K562 (cell line): ENCODE results near the gene PSMB11. TPM values are rescaled to one million over a fixed set of nuclear protein-coding genes. Genes with fewer than 3 reads are reported as not detected.

ENCODE experiments used
- BCL6 ChIP-seq: fragments of 250-450 bp; sonication (Bioruptor Pico); IDR thresholded peaks from 2 replicates; pipeline ENCODE4 v1.4.0; 2020
- BRD9 ChIP-seq: fragments of 450-650 bp; IDR thresholded peaks from 2 replicates; pipeline ENCODE4 v1.6.1; 2018; ENCODE audit warnings: low read depth; ENCODE audit not compliant: partially characterized antibody
- CHCHD3 ChIP-seq: fragments of 250-450 bp; sonication (Bioruptor Pico); IDR thresholded peaks from 2 replicates; pipeline ENCODE4 v2.1.2; 2022; ENCODE audit warnings: mild to moderate bottlenecking
- FOXP1 ChIP-seq: sonication (generic); formaldehyde crosslinking; IDR thresholded peaks from 2 replicates; pipeline ENCODE4 v1.8.0; 2022; ENCODE audit warnings: mild to moderate bottlenecking, missing genetic modification reagents
- GTF2F1 ChIP-seq: IDR thresholded peaks from 2 replicates; pipeline ENCODE4 v1.6.1; 2011; ENCODE audit warnings: low read depth, low read length, improper control_type of control experiment
- KAT2B ChIP-seq: IDR thresholded peaks from one replicate; pipeline ENCODE4 v1.6.1; 2012; ENCODE audit warnings: low read depth, mild to moderate bottlenecking, control low read depth, inconsistent platforms, low read length, moderate library complexity
- L3MBTL2 ChIP-seq: fragments of 450-650 bp; IDR thresholded peaks from 2 replicates; pipeline ENCODE4 v1.6.1; 2016; ENCODE audit warnings: mild to moderate bottlenecking, moderate library complexity
- MEF2A ChIP-seq: IDR thresholded peaks from 2 replicates; pipeline ENCODE4 v1.6.1; 2011; ENCODE audit warnings: low read depth, mild to moderate bottlenecking, low read length, moderate library complexity; ENCODE audit not compliant: control insufficient read depth
- MIER1 ChIP-seq: fragments of 450-650 bp; IDR thresholded peaks from 2 replicates; pipeline ENCODE4 v1.6.1; 2016; ENCODE audit warnings: antibody characterized with exemption, mild to moderate bottlenecking, low read depth
- MTA2 ChIP-seq: fragments of 450-650 bp; IDR thresholded peaks from 2 replicates; pipeline ENCODE4 v1.6.1; 2016; ENCODE audit warnings: low read depth
- NFXL1 ChIP-seq: fragments of 450-650 bp; formaldehyde crosslinking; IDR thresholded peaks from 2 replicates; pipeline ENCODE4 v1.4.0; 2021; ENCODE audit warnings: mild to moderate bottlenecking
- PCBP2 ChIP-seq: fragments of 200-400 bp; formaldehyde crosslinking; IDR thresholded peaks from 2 replicates; pipeline ENCODE4 v1.6.1; 2018; ENCODE audit warnings: low read length, low read depth, mild to moderate bottlenecking, moderate library complexity; ENCODE audit not compliant: poor library complexity, severe bottlenecking
- RBM39 ChIP-seq: fragments of 200-400 bp; formaldehyde crosslinking; optimal IDR thresholded peaks from 2 replicates; pipeline ENCODE3; 2018; ENCODE audit warnings: low read depth, low read length
- RFX7 ChIP-seq: fragments of 250-450 bp; sonication (Bioruptor Pico); IDR thresholded peaks from 2 replicates; pipeline ENCODE4 v1.5.1; 2021; ENCODE audit warnings: mild to moderate bottlenecking
- SETDB1 ChIP-seq: IDR thresholded peaks from one replicate; pipeline ENCODE4 v1.6.1; 2012; ENCODE audit warnings: low read length, control low read depth, inconsistent platforms
- TCF7 ChIP-seq: sonication (generic); IDR thresholded peaks from 2 replicates; pipeline ENCODE4 v1.6.1; 2016; ENCODE audit warnings: antibody characterized with exemption, borderline replicate concordance
- ZNF239 ChIP-seq: fragments of 250-450 bp; sonication (Bioruptor Pico); IDR thresholded peaks from 2 replicates; pipeline ENCODE4 v1.4.0; 2020; ENCODE audit warnings: mild to moderate bottlenecking
- ZNF282 ChIP-seq: sonication (generic); formaldehyde crosslinking; IDR thresholded peaks from 2 replicates; pipeline ENCODE4 v1.8.1; 2023; ENCODE audit warnings: missing genetic modification reagents
- ZNF583 ChIP-seq: fragments of 250-450 bp; sonication (Bioruptor Pico); IDR thresholded peaks from 2 replicates; pipeline ENCODE4 v1.4.0; 2020
- ZNF586 ChIP-seq: fragments of 450-650 bp; formaldehyde crosslinking; conservative IDR thresholded peaks from 2 replicates; pipeline ENCODE4 v1.4.0; 2020; ENCODE audit warnings: mild to moderate bottlenecking, moderate library complexity
- ZZZ3 ChIP-seq: fragments of 450-650 bp; IDR thresholded peaks from 2 replicates; pipeline ENCODE4 v1.6.1; 2016; ENCODE audit warnings: antibody characterized with exemption, mild to moderate bottlenecking, moderate library complexity
- polyA plus RNA-seq, 8 experiments: library from polyadenylated mRNA; depleted of rRNA in 4 of 8; stranded (reverse) in 5 of 8; unstranded in 3 of 8; fragments of >200 nt; fragmentation: Nextera tagmentation in 2 of 8; fragmentation: Illumina TruSeq in 1 of 8; extraction: Ambion mirVana in 2 of 8; extraction: Trizol in 1 of 8; gene quantifications; 2 replicates each; pipeline versions ENCODE4 v1.2.1 to v1.2.3, GENCODE V29; 2011 to 2014; ENCODE audit warnings: inconsistent platforms in 1 of 8, missing spikeins in 1 of 8
- total RNA-seq, 7 experiments: library from RNA; depleted of rRNA in 6 of 7; stranded (reverse); fragments of >200 nt in 6 of 7; fragmentation: Illumina TruSeq in 2 of 7; extraction: Trizol in 2 of 7; gene quantifications; 2 replicates each; pipeline versions ENCODE4 v1.2.1 to v1.2.3, GENCODE V29; 2011 to 2021; ENCODE audit warnings: low replicate concordance in 1 of 7
- TF ChIP-seq, protein P1 (sequence below): sonication (generic); formaldehyde crosslinking; IDR thresholded peaks from 2 replicates; pipeline ENCODE4 v1.8.0; 2022; ENCODE audit warnings: mild to moderate bottlenecking, missing genetic modification reagents
- TF ChIP-seq, protein P2 (sequence below), 2 experiments: IDR thresholded peaks in 1 of 2; conservative IDR thresholded peaks in 1 of 2; 2 replicates each; pipeline ENCODE4 v1.6.1; 2016; ENCODE audit warnings: low read depth in 2 of 2, mild to moderate bottlenecking in 1 of 2, missing compliant biosample characterization in 1 of 2, missing genetic modification characterization in 1 of 2, moderate library complexity in 1 of 2
- TF ChIP-seq, protein P3 (sequence below): sonication (generic); formaldehyde crosslinking; IDR thresholded peaks from 2 replicates; pipeline ENCODE4 v1.9.0; 2022; ENCODE audit warnings: mild to moderate bottlenecking, missing genetic modification reagents
- TF ChIP-seq, protein P4 (sequence below): fragments of 450-650 bp; formaldehyde crosslinking; IDR thresholded peaks from 2 replicates; pipeline ENCODE4 v1.4.0; 2020; ENCODE audit warnings: mild to moderate bottlenecking, mixed read lengths

The PSMB11 gene
- total and polyA plus RNA-seq, 9 of the 15 experiments (the other 6 are each of a cell fraction or from before 2014, with no cell fraction given), result not detected

DNA sequence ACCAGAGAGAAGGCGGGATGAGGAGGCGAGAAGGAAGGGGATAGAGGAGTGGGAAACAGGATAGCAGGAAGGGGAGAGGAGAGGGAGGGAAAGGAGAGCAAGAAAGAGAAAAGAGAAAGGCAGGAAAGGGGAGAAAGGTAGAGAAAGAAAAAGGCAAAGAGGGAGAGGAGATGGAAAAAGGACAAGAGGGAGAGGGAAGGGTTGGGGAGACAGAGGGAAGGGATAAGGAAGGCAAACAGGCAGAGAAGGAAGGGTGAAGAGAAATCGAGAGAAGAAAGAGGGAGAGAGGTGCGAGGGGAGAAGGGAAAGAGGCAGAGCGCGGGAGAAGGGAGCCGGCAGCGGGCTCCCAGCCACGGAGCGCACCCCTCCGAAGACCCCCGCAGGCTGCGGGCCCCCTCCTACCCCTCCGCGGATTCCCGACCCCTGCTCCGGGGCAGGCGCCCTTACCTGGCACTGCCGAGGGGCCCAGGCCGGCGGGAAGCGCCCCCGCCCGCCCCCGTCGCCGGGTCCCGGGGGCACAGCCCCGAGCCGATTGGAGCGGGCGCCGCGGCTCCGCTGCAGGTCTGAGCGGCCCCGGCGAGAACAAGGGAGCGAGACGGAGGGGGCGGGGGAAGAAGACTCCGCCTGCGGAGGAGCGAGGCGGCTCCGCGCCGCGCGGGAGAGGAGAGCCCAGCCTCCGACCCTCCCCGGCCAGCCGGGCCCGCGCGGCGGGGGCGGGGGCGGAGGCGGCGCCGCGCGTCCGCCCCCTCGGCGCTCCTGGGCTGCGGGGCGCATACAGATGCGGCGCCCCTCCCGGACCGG is 15.1 kb downstream of the PSMB11 start, which contains the start of gene CDH24 (continued):
- TF ChIP-seq RFX7 (no peak), L3MBTL2 (no peak), MTA2 (peak; percentile 32; the same call in 1 of the 2 replicates), NFXL1 (CRISPR knock-in tag) (no peak), TCF7 (no peak), PCBP2 (peak; percentile 23), RBM39 (no peak), MIER1 (peak; percentile 55), ZNF239 (CRISPR knock-in tag) (no peak), ZNF583 (CRISPR knock-in tag) (no peak), BRD9 (no peak), FOXP1 (CRISPR knock-in tag) (no peak), SETDB1 (no peak), GTF2F1 (no peak), KAT2B (no peak), MEF2A (no peak), BCL6 (CRISPR knock-in tag) (no peak), ZZZ3 (no peak), ZNF282 (no peak), CHCHD3 (no peak), ZNF586 (CRISPR knock-in tag) (no peak)
- TF ChIP-seq, protein P1, sequence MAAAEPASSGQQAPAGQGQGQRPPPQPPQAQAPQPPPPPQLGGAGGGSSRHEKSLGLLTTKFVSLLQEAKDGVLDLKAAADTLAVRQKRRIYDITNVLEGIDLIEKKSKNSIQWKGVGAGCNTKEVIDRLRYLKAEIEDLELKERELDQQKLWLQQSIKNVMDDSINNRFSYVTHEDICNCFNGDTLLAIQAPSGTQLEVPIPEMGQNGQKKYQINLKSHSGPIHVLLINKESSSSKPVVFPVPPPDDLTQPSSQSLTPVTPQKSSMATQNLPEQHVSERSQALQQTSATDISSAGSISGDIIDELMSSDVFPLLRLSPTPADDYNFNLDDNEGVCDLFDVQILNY (CRISPR knock-in tag), result no peak
- TF ChIP-seq, protein P2, sequence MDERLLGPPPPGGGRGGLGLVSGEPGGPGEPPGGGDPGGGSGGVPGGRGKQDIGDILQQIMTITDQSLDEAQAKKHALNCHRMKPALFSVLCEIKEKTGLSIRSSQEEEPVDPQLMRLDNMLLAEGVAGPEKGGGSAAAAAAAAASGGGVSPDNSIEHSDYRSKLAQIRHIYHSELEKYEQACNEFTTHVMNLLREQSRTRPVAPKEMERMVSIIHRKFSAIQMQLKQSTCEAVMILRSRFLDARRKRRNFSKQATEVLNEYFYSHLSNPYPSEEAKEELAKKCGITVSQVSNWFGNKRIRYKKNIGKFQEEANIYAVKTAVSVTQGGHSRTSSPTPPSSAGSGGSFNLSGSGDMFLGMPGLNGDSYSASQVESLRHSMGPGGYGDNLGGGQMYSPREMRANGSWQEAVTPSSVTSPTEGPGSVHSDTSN (CRISPR knock-in tag; IDR thresholded peaks at IDR 0.05; ENCODE audit: low read depth), result no peak
- TF ChIP-seq, protein P2 (tag; conservative IDR thresholded peaks at IDR 0.05; ENCODE audit: low read depth), result no peak
- TF ChIP-seq, protein P3, sequence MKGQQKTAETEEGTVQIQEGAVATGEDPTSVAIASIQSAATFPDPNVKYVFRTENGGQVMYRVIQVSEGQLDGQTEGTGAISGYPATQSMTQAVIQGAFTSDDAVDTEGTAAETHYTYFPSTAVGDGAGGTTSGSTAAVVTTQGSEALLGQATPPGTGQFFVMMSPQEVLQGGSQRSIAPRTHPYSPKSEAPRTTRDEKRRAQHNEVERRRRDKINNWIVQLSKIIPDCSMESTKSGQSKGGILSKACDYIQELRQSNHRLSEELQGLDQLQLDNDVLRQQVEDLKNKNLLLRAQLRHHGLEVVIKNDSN (CRISPR knock-in tag), result no peak
- TF ChIP-seq, protein P4, sequence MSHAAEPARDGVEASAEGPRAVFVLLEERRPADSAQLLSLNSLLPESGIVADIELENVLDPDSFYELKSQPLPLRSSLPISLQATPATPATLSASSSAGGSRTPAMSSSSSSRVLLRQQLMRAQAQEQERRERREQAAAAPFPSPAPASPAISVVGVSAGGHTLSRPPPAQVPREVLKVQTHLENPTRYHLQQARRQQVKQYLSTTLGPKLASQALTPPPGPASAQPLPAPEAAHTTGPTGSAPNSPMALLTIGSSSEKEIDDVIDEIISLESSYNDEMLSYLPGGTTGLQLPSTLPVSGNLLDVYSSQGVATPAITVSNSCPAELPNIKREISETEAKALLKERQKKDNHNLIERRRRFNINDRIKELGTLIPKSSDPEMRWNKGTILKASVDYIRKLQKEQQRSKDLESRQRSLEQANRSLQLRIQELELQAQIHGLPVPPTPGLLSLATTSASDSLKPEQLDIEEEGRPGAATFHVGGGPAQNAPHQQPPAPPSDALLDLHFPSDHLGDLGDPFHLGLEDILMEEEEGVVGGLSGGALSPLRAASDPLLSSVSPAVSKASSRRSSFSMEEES (CRISPR knock-in tag), result no peak
